GM21367 (cell line): ENCODE measurements around the gene PTPRT.
"Not testable (repeated sequence)": the region's sequence is repeated elsewhere in the genome, so short reads cannot be mapped to it uniquely, and the experiment has no call there.

Source experiments
- ATAC-seq: cut with Tn5 transposase; IDR thresholded peaks from one replicate; pipeline ENCODE4 v1.9.1; 2021; ENCODE audit not compliant: unreplicated experiment

Gene PTPRT

DNA sequence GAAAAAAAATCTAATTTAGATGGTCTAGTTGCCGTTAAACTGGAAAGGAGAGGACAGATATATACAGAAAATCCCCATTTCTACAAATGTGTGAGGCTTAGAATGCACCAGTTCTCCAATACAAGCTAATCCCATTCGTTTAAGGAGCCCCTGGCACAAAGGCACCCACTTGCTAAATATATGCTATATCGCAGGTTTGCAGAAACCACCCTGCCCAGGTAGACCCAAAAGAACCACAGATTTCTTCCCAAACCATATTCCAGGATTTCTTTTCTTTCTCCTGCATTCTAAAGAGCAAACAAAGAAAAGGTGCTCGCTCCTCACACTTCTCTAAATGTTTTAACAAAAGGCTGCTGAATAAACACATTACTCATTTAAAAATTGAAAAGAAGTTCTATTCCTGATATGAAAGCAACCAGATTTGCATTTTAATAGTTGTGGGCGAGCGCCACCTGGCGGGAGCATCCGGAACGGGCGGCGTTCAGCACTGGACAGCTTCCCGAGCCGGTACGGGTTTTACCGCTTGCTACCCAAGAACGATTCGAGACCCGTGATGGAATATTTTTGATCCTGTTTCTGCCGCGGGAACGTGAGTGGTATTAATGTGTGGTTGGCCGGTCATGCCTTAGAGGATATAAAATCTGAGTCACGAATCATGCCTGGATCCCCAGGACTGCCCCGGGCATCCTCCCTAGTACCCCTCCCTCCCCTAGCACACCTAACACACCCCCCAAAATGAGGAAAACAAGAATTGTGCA, 2.1 kb downstream of the PTPRT start:
- no peak for ATAC-seq

DNA sequence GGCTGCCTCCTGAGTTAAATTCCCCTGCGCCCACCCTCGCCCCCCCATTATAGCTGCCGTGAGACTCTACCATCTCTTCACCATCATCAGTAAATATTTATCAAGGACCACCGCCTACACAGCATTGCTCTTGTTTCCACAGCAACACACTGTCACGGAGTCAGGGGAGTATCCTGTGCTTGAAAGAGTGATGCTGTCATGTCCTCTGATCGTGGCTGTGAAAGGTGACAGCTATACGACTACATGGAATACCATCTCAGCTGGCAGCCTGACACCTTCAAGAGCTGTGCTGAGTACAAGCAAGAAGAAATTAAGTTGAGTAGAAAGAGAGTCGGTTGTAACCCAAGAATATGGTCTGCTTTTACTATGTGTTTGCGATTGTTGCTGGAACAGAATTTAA, 3.4 kb downstream of the PTPRT start:
- no peak for ATAC-seq

DNA sequence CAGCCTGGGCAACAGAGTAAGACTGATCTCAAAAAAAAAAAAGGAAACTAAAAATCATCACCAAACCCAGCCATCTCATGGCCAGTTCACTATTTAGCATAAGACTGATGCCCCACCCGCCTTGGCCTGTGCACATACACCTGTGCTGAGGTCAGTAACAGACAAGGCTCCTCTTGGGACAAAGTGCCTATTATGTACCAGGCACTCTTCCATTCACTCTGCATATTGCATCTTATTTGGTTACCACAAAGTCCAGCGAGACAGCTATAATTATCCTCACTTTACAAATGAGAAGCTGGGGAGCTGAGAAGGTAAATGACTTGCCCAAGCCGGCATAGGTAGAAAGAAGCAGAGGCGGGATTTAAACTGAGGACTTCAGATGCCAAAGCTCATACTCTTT, 3.8 kb downstream of the PTPRT start:
- ATAC-seq, result no peak

DNA sequence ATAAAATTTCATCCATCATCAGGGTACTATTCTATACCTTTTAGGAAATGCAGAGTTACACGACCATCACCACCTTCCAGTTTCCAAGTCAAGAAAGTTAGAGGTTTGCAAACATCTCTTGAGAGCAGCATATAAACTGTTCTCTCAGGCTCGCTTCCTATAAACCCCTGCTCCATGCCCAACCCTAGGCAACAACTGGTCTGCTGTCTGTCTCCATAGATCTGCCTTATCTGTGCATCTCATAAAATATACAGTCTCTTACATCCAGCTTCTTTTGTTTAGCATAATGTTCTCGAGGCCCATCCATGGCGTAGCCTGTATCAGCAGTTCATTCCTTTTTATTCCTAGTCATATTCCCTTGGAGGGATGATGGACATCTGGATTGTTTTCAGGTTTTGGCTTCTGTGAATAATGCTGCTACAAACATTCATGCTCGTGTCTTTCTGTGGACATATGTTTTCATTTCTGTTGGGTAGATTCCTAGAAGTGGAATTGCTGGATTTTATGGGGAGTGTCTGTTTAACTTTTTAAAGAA, 6.1 kb downstream of the PTPRT start:
- ATAC-seq, result no peak

DNA sequence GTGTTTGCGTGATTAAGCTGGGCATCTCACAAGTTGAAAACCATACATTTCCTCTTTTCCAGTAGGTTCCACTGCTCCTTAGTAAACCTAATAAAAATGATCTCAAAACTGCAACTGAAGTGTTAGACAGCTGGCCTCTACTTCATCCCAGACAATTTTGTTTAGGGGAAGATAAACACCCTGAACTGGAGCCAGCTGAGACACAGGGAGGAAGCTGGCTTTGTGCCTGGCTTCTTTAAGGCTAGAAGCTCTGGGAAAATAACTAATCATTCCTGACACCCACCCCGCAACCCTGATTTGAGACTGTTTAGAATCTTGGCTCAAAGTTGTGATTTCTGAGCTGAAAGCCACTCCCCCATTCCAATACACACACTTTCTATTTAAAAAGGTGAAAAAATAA, 11.6 kb downstream of the PTPRT start:
- no peak for ATAC-seq

DNA sequence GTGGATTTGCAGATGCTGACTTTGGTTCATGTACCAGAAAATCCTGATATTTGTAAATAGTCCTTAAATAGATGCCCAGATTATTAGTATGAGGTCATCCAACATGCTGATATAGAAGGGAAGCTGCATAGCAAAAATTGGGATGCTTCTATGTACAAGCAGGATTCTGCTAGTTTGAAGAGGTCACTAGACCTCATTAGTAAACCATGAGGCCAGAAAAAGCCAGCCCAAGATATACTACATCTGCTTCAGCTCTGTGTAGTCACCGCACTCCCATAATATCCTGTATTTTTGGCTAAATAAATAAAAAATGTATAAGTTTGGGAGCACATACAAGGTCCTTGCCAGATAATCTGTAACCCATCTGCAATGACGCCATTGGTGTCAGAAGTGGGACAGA, 13.0 kb downstream of the PTPRT start:
- no peak for ATAC-seq

DNA sequence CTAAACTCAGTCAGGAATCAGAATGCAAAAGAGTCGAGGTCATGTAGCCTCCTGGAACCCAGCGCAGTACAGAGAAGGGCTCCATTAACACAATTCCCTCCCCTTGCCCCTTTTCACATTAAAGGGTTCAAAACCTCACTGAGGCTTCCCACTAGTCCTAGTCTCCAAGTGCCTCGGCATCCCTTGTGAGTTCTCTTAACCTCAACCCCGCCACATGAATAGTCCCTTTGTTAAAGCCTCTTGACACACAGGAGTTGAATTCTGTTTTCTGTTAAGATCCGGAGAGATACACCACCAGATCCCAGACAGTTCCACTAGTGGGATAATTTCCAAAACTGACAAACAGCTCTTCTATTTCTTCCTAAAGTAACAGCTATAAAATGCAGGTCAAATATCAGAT, 17.8 kb downstream of the PTPRT start:
- no peak for ATAC-seq

DNA sequence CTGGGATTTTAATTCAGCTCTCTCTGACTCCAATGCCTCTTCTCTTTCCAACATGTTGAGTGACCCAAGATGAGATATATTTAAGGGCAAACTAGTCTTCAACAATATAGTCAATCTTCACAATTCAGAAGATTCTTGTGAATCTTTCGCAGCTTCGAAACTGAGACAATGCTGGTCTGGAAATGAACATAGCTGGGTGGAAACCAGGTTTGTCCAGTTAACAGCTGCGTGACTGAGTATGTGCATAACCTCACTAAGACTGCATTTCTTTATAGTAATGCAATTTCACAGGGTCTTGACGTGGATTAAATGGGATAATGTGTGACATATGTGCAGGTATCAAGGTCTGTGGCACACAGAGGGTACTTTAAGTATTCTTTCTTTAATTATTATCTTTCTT, 18.9 kb downstream of the PTPRT start:
- ATAC-seq, result no peak

DNA sequence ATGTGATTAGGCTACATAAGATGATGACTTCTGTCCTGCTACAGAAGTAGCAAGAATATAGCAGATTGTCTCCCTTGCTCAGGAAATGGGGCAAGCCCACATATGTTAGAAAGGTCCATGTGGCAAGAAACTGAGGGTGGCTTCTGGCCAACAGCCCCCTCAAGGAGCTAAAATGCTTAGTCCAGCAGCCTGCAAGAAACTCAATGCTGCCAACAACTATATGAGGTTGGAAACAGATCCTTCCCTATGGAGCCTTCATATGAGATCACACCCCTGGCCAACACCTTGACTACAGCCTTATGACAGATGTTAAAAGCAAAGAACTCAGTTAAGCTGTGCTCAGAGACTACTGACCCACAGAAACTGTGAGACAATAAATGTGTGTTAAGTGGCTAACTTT, 22.1 kb downstream of the PTPRT start:
- no peak for ATAC-seq

DNA sequence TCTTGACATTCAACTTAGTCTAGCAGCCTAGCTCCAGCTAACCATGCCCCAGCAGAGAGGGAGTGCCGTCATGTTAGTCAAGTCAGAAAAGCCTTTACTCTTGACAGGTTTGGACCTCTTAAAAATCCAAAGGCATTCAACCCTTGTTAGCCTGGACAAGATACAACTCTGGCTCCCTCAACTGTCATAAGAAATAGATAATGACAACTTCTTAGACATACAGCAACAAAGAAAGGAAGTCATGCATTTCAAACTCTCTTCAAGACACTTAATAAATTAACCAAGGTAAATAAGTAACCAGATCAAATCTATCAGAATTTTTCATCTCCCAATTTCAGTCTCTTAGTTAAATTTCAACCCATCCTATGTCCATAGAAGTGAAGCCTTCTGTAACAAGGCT, 22.7 kb downstream of the PTPRT start:
- no peak for ATAC-seq

DNA sequence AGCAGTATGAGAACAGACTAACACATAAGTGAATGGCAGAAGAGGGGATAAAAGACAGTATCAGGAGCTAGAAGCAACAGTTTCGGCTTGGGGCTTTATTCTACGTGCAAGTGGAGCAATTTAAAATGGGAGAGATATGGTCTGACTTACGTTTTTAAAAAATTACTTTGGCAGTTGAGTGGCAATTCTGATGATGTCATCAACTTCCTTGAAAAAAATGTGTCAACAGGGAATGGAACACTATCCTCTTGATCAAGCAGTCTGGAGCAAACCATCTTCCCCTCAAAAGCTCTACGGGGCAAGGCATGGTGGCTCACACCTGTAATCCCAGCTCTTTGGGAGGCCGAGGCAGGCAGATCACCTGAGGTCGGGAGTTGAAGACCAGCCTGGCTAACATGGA, 24.1 kb downstream of the PTPRT start:
- no peak for ATAC-seq

DNA sequence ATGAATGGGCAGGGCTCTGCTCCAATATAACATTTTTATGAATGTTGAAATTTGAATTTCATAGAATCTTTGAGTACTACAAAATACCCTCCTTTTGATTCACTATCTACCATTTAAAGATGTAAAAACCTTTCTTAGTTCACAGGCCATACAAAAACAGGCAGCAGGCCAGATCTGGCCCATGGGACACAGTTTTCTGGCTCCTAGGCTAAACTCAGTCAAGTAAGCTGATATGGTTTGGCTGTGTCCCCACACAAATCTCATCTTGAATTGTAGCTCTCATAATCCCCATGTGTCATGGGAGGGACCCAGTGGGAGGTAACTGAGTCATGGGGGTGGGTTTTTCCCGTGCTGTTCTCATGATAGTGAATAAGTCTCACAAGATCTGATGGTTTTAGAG, 25.0 kb downstream of the PTPRT start:
- not testable (repeated sequence) for ATAC-seq

DNA sequence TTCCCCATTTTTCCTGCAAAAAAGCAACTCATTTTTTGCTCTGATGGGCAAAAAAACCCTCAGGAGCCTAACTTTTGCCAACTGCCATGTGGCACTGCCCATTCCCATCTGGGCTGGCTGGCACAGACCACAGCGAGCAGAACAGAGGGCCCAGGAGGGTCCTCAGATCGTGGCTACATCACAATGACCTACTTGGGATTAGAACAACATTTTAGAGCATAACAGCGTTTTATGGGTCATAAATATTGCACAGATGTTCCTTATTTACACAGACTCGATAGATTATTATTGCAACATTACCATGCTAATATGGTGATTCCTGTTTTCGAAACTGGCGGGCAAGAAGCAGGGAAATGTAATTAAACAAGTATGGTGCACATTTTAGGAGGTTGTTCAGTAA, 28.0 kb downstream of the PTPRT start:
- ATAC-seq, result no peak

DNA sequence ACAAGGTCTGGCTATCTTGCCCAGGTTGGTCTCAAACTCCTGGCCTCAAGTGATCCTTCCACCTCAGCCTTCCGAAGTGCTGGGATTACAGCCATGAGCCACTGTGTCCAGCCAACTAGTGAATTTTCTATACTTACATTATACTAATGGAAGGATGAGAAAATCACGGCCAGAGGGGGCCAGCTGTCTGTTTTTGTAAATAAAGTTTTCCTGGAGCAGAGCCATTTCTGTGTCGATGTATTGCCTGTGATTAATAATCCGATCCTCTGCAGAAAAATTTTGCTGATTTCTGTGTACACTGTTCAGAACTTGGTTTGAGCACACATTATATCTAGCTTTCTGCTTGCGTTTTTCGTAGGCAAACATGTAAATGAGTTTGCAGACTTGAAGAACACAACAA, 28.8 kb downstream of the PTPRT start:
- no peak for ATAC-seq

DNA sequence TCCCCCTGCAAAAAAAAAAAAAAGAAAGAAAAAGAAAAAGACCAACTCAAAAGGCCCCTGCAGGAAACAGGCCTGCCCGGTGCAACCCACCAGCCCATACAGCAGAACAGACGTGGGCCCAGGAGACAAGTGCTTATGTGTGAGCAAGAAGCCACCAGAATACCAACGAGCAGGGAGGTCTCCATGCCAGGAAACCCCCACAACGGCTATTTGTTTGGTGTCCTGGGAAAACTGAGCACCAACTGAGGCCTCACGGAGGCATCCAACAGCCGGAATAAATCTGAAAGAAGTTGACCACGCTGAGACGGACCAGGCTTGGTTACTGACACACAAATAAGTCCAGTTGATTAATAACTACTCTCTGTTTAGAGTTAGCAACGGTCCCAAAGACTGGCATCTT, 29.7 kb downstream of the PTPRT start:
- no peak for ATAC-seq

DNA sequence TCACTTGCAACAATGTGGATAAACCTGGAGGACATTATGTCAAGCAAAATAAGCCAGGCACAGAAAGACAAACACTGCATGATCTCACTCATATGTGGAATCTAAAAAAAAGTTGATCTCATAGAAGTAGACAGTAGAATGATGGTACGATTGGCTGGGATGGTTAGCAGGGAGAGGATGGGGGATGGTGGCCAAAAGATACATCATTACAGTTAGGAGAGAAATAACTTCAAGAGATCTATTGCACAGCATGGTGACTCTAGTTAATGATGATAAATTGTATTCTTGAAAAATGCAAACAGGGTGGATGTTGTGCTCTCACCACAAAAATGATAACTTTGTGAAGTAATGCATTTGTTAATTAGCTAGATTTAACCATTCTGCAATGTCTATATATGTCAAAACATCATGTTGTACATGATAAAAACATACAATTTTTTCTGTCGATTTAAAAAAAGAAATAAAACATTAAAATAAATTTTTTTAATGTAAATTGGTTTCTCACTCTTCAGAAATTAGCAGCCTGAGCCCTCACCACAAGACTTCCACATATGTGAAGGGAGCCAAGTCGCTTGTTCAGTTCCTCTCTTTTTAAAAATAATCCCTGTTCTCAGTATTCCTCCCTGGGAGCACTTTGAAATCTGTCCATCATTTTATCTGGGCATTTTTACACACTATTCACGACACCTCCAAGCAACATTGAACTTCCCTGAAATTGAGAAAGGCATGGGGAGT, 34.2 kb downstream of the PTPRT start:
- no peak for ATAC-seq

DNA sequence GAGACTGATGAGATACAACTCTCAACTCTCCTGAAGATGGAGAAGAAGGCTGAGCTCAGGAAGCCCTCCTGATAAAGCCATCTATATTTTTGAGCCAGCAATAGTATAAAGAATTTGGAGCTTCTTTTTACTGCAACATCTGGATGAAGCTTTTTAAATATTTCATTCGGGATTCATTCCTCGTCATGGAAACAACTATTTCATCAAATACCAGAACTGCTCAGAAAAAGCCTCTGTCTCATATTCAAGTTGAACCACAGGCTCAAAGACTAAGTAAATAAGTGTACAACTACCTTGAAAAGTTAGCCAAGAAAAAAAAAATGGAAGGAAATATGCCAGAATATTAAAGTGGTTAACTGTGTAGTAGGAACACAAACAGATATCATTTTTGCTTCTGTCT, 37.8 kb downstream of the PTPRT start:
- ATAC-seq, result no peak

DNA sequence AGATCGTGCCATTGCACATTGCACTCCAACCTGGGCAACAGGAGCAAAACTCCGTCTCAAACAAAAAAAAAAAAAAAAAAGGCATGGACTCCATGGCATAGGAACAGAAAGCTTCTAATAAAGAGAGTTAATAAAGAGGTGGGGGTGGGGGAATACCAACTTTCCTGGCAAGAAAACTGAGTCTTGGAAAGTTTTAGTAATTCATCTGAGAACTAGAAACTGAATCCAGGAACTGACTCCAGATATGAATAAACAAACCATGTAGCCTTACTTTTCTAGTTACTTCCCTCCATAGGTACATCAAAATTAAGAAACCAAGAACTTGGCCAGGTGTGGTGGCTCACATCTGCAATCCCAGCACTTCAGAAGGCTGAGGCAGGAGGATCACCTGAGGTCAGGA, 38.5 kb downstream of the PTPRT start:
- ATAC-seq, result no peak

DNA sequence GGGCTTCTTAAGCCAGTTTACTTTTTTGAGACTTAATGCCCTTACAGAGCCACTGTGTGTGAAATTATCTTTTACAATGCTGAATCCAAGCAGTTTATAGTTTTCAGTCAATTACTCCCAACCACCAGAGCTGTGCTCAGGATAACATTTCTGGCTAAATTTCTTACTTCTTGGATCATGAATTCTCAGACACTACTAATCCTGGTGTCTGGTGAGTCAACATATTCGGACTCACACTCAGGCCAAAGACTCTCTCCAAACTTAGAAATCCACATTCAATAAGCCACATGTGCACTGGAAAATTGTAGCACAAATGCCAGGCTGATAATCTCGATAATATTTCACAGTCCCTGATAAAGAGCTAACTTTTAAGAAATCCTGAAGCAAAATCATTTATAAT, 49.0 kb downstream of the PTPRT start:
- no peak for ATAC-seq

DNA sequence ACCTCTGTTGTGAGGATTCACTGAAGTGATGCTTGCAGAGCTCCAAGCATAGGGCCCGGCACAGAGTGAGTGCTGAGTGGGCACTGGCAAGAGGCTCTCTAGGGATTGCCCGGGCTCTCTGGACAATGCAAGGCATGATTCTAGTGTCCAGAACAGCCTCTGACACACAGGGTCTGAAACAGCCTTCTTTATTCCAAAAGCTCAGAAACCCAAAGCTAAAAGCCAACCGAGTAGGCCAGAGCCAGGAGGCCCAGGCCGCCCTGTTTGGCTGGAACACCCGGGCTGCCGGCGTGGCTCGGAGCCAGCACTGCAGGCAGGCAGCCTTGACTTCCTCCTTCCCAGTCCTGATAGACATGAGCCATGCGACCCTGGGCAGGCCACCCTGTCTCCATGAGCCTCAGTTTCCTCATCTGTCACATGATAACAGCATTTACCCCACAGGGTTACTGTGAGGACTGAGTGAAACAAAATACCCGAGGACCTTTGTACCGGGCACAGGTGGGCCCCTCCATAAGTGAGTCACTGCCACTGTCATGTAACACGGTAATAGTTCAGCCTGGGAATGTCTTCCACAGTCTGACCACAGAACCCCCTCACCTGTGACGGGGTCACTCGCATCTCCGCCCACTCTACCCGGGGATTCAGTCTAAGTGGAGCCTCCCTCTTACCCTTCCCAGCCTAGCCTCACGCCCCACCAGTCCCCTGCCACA, 51.5 kb downstream of the PTPRT start:
- ATAC-seq, result no peak

DNA sequence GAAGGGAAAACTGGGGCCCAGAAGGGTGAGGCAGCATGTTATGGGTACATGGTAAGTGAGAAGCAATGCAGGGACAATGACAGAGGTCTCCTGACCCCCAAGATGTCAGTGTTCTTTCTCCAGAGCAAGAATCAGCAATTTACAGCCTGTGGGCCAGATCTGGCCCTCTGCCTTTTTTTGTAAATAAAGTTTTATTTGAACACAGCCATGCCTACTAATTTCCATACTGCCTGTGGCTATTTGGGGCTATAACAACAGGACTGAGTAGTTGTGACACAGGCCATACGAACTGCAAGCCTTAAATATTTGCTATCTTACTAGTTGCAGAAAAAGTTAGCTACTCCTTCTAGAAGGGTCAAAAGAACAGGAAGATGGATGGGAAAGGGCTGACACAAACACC, 52.5 kb downstream of the PTPRT start:
- no peak for ATAC-seq

DNA sequence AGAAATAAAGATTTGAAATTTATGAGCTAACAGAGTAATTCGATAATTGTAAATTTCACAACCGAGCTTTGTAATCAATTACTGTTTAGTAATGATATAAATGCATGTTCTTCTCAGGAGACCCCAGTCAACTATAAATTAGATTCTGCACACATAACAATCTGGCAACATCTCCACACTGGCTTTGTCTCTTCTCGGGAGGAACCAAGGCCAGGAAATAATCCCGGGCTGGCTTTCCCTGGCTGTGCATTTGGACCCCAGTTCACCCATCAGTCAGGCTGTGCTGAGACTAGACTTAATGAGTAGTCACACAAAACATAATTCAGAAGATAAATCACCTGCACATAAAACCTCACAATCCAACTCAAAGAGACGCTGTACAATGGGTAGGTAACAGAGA, 65.5 kb downstream of the PTPRT start:
- no peak for ATAC-seq
